HG03558 (cell line): ENCODE results near the gene PARD3.
A peak's percentile ranks its signal among the peaks of the same experiment; 100 is the strongest.

ENCODE experiments used
- ATAC-seq: cut with Tn5 transposase; IDR thresholded peaks from one replicate; pipeline ENCODE4 v1.9.1; 2021; ENCODE audit warnings: moderate number of reproducible peaks; ENCODE audit not compliant: unreplicated experiment; ENCODE audit errors: extremely low read depth

Gene PARD3

GRCh38 chr10:34343764-34344163, 471.3 kb downstream of the PARD3 start:
- no peak for ATAC-seq

GRCh38 chr10:34341473-34341872, 473.6 kb downstream of the PARD3 start:
- ATAC-seq, result no peak

- ATAC-seq, result no peak
Measured at GRCh38 chr10:34340934-34341333, 474.2 kb downstream of the PARD3 start.

- no peak for ATAC-seq
Measured at GRCh38 chr10:34339816-34340553, 475.1 kb downstream of the PARD3 start.

- ATAC-seq, result no peak
Measured at GRCh38 chr10:34337917-34338316, 477.2 kb downstream of the PARD3 start.

- ATAC-seq, result no peak
Measured at GRCh38 chr10:34335960-34336690, 479.0 kb downstream of the PARD3 start.

- ATAC-seq, result no peak
Measured at GRCh38 chr10:34334908-34335307, 480.2 kb downstream of the PARD3 start.

- ATAC-seq, result no peak
Measured at GRCh38 chr10:34333513-34333912, 481.6 kb downstream of the PARD3 start.

GRCh38 chr10:34327184-34327583, 487.9 kb downstream of the PARD3 start:
- no peak for ATAC-seq

- no peak for ATAC-seq
Measured at GRCh38 chr10:34323192-34323591, 491.9 kb downstream of the PARD3 start.

- ATAC-seq, result no peak
Measured at GRCh38 chr10:34320265-34320664, 494.8 kb downstream of the PARD3 start.

GRCh38 chr10:34319197-34319846, 495.8 kb downstream of the PARD3 start:
- no peak for ATAC-seq

- no peak for ATAC-seq
Measured at GRCh38 chr10:34316154-34316553, 498.9 kb downstream of the PARD3 start.

- no peak for ATAC-seq
Measured at GRCh38 chr10:34314457-34314856, 500.6 kb downstream of the PARD3 start.

- ATAC-seq, result no peak
Measured at GRCh38 chr10:34313888-34314287, 501.2 kb downstream of the PARD3 start.

- ATAC-seq, result no peak
Measured at GRCh38 chr10:34313353-34313752, 501.7 kb downstream of the PARD3 start.

GRCh38 chr10:34311679-34312078, 503.4 kb downstream of the PARD3 start:
- ATAC-seq, result no peak

- no peak for ATAC-seq
Measured at GRCh38 chr10:34310234-34310633, 504.9 kb downstream of the PARD3 start.

GRCh38 chr10:34305189-34305588, 509.9 kb downstream of the PARD3 start:
- ATAC-seq, result no peak

- no peak for ATAC-seq
Measured at GRCh38 chr10:34303022-34303421, 512.1 kb downstream of the PARD3 start.

- ATAC-seq, result peak; percentile 56
Measured at GRCh38 chr10:34299105-34299611, 515.9 kb downstream of the PARD3 start.
